GM19463 (cell line): ENCODE measurements around the gene CPT1C.

Experiments used
- ATAC-seq: cut with Tn5 transposase; IDR thresholded peaks from one replicate; pipeline ENCODE4 v1.9.1; 2021; ENCODE audit warnings: mild to moderate bottlenecking, moderate library complexity; ENCODE audit not compliant: unreplicated experiment

The CPT1C gene

DNA sequence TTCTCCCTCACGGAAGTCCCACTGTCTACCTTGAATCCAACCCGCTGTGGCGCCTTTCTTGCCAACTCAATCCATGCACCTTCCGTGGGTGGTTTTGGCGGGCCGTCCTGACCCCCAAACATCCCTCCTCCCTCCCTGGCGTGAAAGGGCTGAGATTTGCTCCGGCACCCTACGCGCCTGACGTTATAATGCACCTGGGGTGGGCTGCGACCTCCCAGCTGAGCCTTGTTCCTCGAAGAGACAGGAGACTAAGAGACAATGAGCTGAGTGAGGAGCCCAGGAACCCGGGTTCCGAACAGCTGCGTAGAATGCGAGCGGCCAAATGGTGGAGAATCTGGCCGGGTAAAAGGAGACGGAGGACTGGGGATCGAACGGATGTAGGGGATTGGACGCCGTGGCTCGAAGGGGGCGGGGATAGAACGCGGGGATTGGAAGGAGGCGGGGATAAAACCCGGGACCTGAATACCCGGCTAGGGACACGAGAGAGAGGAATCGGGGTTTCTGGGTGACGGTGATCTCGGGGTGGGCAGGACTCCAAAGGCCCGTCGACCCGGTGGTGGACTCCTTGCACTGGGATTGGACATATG lies at the start of gene CPT1C:
TSS of gene CPT1C (plus strand) at position 461 of the 587 bp plus-strand sequence. CDS start 1,137 bp downstream, outside the sequence.
- no peak for ATAC-seq

DNA sequence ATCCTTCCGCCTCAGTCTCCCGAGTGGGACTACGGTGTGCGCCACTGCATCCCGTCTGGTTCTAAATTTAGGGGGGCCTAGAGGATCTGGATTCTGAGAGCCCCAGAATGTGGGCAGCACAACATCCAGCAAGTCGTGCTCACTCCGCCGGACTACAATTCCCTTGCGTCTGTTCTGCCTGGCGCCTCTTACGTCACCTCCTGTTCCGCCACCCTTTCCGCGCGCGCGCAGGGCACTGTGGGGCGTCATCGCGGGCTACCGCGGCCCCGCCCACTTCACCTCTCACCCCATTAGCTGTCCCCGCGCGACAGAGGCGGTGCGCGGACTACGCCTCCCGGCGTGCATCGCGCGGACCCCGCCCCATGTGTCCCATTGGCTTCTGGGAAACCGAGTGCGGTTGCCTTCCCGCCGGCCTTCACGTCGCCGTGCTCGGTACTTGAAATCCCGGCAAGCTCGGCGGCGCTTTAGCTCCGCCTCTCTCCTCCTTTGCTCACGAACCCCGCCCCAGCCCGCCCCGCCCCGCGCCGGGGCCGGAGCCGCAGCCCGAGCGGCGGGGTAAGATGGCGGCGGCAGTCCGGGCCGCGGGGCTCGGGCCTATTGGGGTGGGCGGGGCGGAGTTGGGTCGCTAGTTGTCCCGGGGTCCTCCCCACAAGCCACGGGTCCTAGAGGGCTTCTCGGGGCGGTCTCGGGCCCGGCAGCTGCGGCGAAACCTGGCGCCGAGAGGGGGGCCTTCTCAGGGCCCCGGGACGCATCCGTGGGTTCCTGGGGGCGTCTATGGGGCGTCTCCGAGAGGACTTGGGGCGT lies 49.0 kb upstream of the CPT1C start, which contains the start of gene SCAF1:
TSS of gene SCAF1 (plus strand) at position 522 of the 804 bp plus-strand sequence. CDS start 2,818 bp downstream, outside the sequence.
- peak; percentile 63 for ATAC-seq

DNA sequence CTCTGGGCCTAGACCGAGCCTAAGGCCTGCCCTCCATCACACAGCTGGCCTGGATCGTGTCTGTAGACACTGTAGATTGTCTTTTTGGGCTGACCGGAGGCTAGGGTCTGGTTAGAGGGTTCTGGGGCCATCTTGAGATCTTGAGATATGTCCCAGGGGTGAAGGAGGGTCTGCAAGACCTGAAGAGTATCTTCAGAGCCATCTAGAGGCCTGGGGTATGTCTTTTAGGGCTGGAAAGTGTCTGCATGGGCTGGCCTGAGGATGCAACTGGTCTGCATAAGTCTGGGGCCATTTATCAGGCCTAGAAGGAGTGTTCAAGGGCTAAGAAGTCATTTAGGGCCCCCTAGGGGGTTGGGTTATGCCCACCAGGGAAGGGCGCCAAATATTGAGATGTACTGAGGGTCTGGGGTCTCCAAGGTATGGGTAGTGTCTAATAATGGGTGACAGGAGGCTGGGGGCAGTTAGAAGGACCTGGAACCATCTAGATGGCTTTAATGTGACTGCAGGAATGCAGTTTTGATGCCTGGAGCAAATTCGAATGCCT lies 48.4 kb upstream of the CPT1C start:
- no peak for ATAC-seq

DNA sequence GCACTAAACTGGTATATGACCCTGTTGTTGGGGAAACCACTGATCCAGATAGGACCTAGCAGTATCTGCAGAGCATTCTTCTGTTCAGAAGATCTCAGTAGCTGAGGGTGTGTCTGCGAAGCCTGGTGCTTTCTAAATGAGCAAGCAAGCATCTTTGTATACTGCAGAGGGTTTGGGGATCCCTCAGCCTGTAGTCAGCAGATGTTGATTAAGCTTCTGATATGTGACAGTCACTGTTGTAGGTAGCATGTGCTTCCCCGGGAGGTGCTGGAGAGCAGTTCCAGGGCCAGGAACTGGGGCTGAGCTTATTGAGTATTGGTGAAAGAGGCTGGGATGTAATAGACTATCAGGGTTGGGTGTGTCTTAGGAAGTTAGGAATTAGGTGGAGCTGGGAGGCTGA lies 47.5 kb upstream of the CPT1C start:
- no peak for ATAC-seq

DNA sequence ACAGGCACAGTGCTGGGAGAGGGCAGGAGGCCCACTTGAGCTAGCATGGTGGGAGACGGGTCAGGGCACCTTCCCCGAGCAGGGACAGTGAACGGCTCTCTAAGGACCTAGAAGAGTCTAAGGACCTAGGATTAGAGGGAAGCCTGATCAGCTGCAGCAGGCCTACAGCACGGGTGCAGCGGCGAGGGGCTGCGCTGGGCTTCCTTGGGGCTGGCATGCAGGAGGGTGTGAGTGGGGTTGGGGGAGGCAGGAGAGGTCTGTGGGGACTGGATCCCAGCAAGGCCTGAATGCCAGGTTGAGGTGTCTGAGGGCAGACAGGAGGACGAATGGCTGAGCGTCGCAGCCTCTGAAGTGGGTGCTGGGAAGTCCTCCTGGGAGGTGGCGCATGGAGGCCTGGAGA lies 45.3 kb upstream of the CPT1C start:
- ATAC-seq = no peak

- no peak for ATAC-seq
Measured at GRCh38 chr19:49645995-49646394, 44.9 kb upstream of the CPT1C start.

DNA sequence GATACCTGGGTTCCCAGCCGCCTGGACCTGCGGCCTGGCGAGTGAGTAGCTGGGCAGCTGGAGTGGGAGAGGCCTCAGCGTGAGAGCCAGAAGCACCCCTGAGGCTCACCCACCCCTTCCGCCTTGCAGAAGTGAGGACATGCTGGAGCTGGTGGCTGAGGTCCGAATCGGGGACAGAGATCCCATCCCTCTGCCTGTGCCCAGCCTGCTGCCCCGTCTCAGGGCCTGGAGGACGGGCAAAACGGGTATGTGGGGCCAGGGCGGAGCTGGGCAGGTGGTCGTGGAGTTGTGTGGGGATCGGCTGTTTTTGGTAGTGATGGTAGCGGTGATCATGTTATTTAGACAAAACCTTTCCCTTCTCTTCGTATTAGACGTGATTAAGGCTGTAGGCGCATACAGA lies 44.3 kb upstream of the CPT1C start:
- no peak for ATAC-seq

DNA sequence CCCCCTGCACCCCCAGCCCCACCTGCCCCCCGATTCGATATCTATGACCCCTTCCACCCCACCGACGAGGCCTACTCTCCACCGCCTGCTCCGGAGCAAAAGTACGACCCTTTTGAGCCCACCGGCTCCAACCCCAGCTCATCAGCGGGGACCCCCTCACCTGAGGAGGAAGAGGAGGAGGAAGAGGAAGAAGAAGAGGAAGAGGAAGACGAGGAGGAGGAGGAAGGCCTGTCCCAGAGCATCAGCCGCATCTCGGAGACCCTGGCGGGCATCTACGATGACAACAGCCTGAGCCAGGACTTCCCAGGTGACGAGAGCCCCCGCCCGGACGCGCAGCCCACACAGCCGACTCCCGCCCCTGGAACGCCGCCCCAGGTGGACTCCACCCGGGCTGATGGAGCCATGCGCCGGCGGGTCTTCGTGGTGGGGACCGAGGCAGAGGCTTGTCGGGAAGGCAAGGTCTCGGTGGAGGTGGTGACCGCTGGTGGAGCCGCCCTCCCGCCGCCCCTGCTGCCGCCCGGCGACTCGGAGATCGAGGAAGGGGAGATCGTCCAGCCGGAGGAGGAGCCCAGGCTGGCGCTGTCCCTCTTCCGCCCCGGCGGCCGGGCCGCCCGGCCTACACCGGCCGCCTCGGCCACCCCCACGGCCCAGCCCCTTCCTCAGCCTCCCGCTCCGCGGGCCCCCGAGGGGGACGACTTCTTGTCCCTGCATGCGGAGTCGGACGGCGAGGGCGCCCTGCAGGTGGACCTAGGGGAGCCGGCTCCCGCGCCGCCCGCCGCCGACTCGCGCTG lies 39.7 kb upstream of the CPT1C start:
- ATAC-seq = no peak

DNA sequence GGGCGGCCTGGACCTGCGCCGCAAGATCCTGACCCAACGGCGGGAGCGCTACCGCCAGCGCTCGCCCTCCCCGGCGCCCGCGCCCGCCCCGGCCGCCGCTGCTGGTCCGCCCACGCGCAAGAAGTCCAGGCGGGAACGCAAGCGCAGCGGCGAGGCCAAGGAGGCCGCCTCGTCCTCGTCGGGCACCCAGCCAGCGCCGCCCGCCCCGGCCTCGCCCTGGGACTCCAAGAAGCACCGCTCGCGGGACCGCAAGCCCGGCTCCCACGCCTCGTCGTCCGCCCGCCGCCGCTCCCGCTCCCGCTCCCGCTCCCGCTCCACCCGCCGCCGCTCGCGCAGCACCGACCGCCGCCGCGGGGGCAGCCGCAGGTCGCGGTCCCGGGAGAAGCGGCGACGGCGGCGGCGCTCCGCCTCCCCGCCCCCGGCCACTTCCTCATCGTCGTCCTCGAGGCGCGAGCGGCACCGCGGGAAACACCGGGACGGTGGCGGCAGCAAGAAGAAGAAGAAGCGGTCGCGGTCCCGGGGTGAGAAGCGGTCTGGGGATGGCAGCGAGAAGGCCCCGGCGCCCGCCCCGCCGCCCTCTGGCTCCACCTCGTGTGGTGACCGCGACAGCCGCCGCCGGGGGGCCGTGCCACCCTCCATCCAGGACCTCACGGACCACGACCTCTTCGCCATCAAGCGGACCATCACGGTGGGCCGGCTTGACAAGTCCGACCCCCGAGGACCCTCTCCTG lies 38.9 kb upstream of the CPT1C start:
- no peak for ATAC-seq

GRCh38 chr19:49652551-49653465 lies 38.1 kb upstream of the CPT1C start:
- no peak for ATAC-seq

- ATAC-seq = no peak
Measured at GRCh38 chr19:49653466-49653806, 37.5 kb upstream of the CPT1C start.

DNA sequence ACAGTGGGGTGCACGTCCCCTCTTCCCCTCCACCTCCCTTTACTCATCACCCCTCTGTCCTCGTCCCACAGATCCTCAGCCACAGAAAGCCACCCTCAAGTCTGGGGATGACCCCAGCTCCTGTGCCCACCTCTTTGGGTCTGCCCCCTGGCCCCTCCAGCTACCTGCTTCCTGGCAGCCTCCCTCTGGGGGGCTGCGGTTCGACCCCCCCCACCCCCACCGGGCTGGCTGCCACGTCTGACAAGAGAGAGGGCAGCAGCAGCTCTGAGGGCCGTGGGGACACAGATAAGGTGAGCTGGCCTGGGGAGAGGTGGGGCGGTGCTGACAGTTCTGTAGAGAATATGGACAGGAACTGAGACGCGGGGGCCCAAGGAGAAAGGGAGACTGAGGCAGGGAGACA lies 36.3 kb upstream of the CPT1C start:
- no peak for ATAC-seq

GRCh38 chr19:49655570-49656455 lies 35.1 kb upstream of the CPT1C start:
- no peak for ATAC-seq

DNA sequence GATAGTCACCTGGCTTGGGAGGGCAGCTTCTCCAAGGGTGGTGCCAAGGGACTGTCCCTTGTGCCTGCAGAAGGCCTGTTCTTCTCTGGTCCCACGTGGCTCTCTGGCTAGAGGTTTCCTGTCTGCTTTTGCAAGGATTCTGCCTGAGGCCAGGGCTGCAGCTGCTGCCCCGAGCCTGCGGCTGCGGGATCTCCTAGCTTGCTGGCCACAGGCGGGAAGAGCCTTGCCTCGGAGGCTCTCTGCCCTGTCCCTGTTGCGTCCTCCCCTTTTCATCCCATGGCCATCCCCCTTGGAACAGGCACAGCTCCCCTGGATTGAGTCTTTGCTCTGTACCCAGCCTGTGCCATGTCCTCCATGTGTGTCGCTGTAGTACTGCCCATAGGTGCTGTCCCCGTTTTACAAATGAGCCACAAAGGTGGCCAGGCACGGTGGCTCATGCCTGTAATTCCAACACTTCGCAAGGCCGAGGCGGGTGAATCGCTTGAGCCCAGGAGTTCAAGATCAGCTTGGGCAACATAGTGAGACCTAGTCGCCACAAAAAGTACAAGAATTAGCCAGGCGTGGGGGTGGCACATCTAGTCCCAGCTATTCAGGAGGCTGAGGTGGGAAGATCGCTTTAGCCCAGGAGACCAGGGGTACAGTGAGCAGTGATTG lies 34.3 kb upstream of the CPT1C start:
- no peak for ATAC-seq

- ATAC-seq = no peak
Measured at GRCh38 chr19:49657493-49658138, 33.3 kb upstream of the CPT1C start.

DNA sequence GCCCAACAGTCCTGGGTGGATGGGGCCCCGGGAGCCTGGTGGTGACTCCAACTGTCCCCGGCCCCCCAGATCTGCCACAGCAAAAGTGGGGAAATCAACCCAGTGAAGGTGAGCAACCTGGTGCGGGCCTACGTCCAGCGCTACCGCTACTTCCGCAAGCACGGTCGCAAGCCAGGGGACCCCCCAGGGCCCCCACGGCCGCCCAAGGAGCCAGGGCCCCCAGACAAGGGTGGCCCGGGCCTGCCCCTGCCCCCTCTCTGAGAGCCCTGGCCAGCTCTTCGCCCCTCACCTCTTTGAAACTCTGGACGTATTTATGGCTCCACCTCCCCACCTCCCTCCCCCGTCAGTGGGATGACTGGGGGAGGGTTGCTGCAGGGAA lies 32.8 kb upstream of the CPT1C start:
- ATAC-seq = no peak

- no peak for ATAC-seq
Measured at GRCh38 chr19:49658566-49659442, 32.1 kb upstream of the CPT1C start.
